HG03108 (cell line): Measurements from ENCODE around the gene CD300E.
"Not testable (repeated sequence)": the region's sequence is repeated elsewhere in the genome, so short reads cannot be mapped to it uniquely, and the experiment has no call there.

ENCODE experiments used
- ATAC-seq: cut with Tn5 transposase; IDR thresholded peaks from one replicate; pipeline ENCODE4 v1.9.1; 2021; ENCODE audit warnings: moderate library complexity; ENCODE audit not compliant: unreplicated experiment

The CD300E gene

GRCh38 chr17:74601944-74602572 lies 21.5 kb downstream of the CD300E start:
- no peak for ATAC-seq

GRCh38 chr17:74599448-74599939 lies 24.0 kb downstream of the CD300E start:
- ATAC-seq, result no peak

- ATAC-seq, result no peak
These were observed 24.5 kb downstream of the CD300E start for GRCh38 chr17:74599023-74599399.

GRCh38 chr17:74598346-74599022 lies 25.1 kb downstream of the CD300E start:
- no peak for ATAC-seq

- ATAC-seq, result no peak
These were observed 26.3 kb downstream of the CD300E start for GRCh38 chr17:74597069-74597790.

- ATAC-seq, result no peak
These were observed 28.3 kb downstream of the CD300E start for GRCh38 chr17:74595037-74595750.

GRCh38 chr17:74592087-74592990 lies 31.2 kb downstream of the CD300E start, which contains the start of gene CD300LD:
CD300LD (minus strand) TSS chr17:74592283; CDS start chr17:74592202, 81 bp downstream.
- no peak for ATAC-seq

GRCh38 chr17:74591503-74591902 lies 32.0 kb downstream of the CD300E start:
- ATAC-seq, result no peak

- ATAC-seq, result no peak
These were observed 37.8 kb downstream of the CD300E start for GRCh38 chr17:74585711-74586110.

GRCh38 chr17:74584292-74585060 lies 39.1 kb downstream of the CD300E start:
- no peak for ATAC-seq

- no peak for ATAC-seq
These were observed 40.9 kb downstream of the CD300E start for GRCh38 chr17:74582633-74583032.

GRCh38 chr17:74579900-74580299 lies 43.6 kb downstream of the CD300E start:
- ATAC-seq, result no peak

GRCh38 chr17:74578979-74579378 lies 44.6 kb downstream of the CD300E start:
- ATAC-seq, result no peak

- ATAC-seq, result no peak
These were observed 48.9 kb downstream of the CD300E start for GRCh38 chr17:74574489-74575142.

GRCh38 chr17:74573635-74574034 lies 49.9 kb downstream of the CD300E start:
- not testable (repeated sequence) for ATAC-seq

GRCh38 chr17:74573169-74573568 lies 50.4 kb downstream of the CD300E start:
- no peak for ATAC-seq

- ATAC-seq, result no peak
These were observed 51.8 kb downstream of the CD300E start for GRCh38 chr17:74571621-74572270.
